HepG2 (cell line): Measurements from ENCODE around the gene CKB. TPM values are rescaled to one million over a fixed set of nuclear protein-coding genes. Genes with fewer than 3 reads are reported as not detected.

Source experiments
- ARID4A ChIP-seq: sonication (generic); formaldehyde crosslinking; IDR thresholded peaks from 2 replicates; pipeline ENCODE4 v1.5.0; 2020; ENCODE audit warnings: mild to moderate bottlenecking, missing genetic modification reagents, borderline replicate concordance
- GABPB1 ChIP-seq: IDR thresholded peaks from 2 replicates; pipeline ENCODE4 v1.6.1; 2016; ENCODE audit warnings: mild to moderate bottlenecking, missing genetic modification reagents, moderate library complexity, missing compliant biosample characterization
- IRF2 ChIP-seq: IDR thresholded peaks from 2 replicates; pipeline ENCODE4 v1.6.1; 2018; ENCODE audit warnings: missing genetic modification reagents, missing compliant biosample characterization
- MTF2 ChIP-seq: sonication (generic); formaldehyde crosslinking; IDR thresholded peaks from 2 replicates; pipeline ENCODE4 v1.5.0; 2020; ENCODE audit warnings: missing genetic modification reagents, borderline replicate concordance
- MXI1 ChIP-seq: IDR thresholded peaks from 3 replicates; pipeline ENCODE4 v1.6.1; 2012; ENCODE audit warnings: low read depth, low read length, inconsistent platforms, borderline replicate concordance
- NR2F6 ChIP-seq, 2 experiments: IDR thresholded peaks; 2 replicates each; pipeline ENCODE4 v1.6.1; 2016; ENCODE audit warnings: antibody characterized with exemption in 1 of 2, mild to moderate bottlenecking in 1 of 2
- RNF2 ChIP-seq: fragments of 450-650 bp; conservative IDR thresholded peaks from 2 replicates; pipeline ENCODE4 v1.6.1; 2016; ENCODE audit warnings: low read depth
- SOX5 ChIP-seq: IDR thresholded peaks from 2 replicates; pipeline ENCODE4 v1.6.1; 2016; ENCODE audit warnings: borderline replicate concordance
- ZBTB3 ChIP-seq: sonication (generic); formaldehyde crosslinking; IDR thresholded peaks from 2 replicates; pipeline ENCODE4 v1.4.0; 2020; ENCODE audit warnings: low read depth, mild to moderate bottlenecking, moderate library complexity, missing genetic modification reagents, borderline replicate concordance
- ZFP36L1 ChIP-seq: sonication (generic); formaldehyde crosslinking; IDR thresholded peaks from 2 replicates; pipeline ENCODE4 v1.8.0; 2022; ENCODE audit warnings: mild to moderate bottlenecking, missing genetic modification reagents, moderate library complexity
- ZNF30 ChIP-seq: sonication (generic); formaldehyde crosslinking; IDR thresholded peaks from 2 replicates; pipeline ENCODE4 v1.5.0; 2020; ENCODE audit warnings: mild to moderate bottlenecking, missing genetic modification reagents
- ZNF430 ChIP-seq: sonication (generic); formaldehyde crosslinking; IDR thresholded peaks from 2 replicates; pipeline ENCODE4 v1.9.0; 2021; ENCODE audit warnings: mild to moderate bottlenecking, missing genetic modification reagents
- ZNF788 ChIP-seq: sonication (generic); formaldehyde crosslinking; IDR thresholded peaks from 2 replicates; pipeline ENCODE4 v1.5.0; 2020; ENCODE audit warnings: mild to moderate bottlenecking, missing genetic modification reagents, borderline replicate concordance
- ZSCAN21 ChIP-seq: sonication (generic); formaldehyde crosslinking; IDR thresholded peaks from 2 replicates; pipeline ENCODE4 v1.8.0; 2022; ENCODE audit warnings: mild to moderate bottlenecking, missing genetic modification reagents, moderate library complexity, borderline replicate concordance
- polyA plus RNA-seq, 8 experiments: library from polyadenylated mRNA; depleted of rRNA in 3 of 8; stranded (reverse) in 7 of 8; unstranded in 1 of 8; fragments of >200 nt; fragmentation: Illumina TruSeq in 4 of 8; extraction: Trizol in 4 of 8; gene quantifications; 2 replicates each; pipeline versions ENCODE4 v1.2.1 to v1.2.3, GENCODE V29; 2011 to 2016; ENCODE audit warnings: low read depth in 4 of 8, missing spikeins in 1 of 8, mixed read lengths in 1 of 8; ENCODE audit not compliant: insufficient read depth in 1 of 8
- total RNA-seq, 5 experiments: library from RNA; depleted of rRNA; stranded (reverse); fragments of >200 nt; fragmentation: Illumina TruSeq; extraction: Trizol; gene quantifications; 2 replicates each; pipeline ENCODE4 v1.2.3, GENCODE V29; 2016; ENCODE audit warnings: low read depth in 1 of 5
- TF ChIP-seq, protein P1 (sequence below): sonication (generic); formaldehyde crosslinking; IDR thresholded peaks from 2 replicates; pipeline ENCODE4 v1.4.0; 2020; ENCODE audit warnings: missing genetic modification reagents, borderline replicate concordance
- TF ChIP-seq, protein P2 (sequence below): IDR thresholded peaks from 2 replicates; pipeline ENCODE4 v1.6.1; 2018; ENCODE audit warnings: missing genetic modification reagents
- TF ChIP-seq, protein P3 (sequence below): sonication (generic); formaldehyde crosslinking; IDR thresholded peaks from 2 replicates; pipeline ENCODE4 v1.4.0; 2020; ENCODE audit warnings: missing genetic modification reagents
- TF ChIP-seq, protein P4 (sequence below): sonication (generic); formaldehyde crosslinking; IDR thresholded peaks from 2 replicates; pipeline ENCODE4 v1.4.0; 2020; ENCODE audit warnings: missing genetic modification reagents

The CKB gene
- total and polyA plus RNA-seq, 2 of the 13 experiments (the other 11 are each of a cell fraction or from before 2014, with no cell fraction given) = 82.3 to 217 TPM

GRCh38 chr14:103543721-103544387 lies 21.2 kb upstream of the CKB start (continued):
- TF ChIP-seq, protein P1, sequence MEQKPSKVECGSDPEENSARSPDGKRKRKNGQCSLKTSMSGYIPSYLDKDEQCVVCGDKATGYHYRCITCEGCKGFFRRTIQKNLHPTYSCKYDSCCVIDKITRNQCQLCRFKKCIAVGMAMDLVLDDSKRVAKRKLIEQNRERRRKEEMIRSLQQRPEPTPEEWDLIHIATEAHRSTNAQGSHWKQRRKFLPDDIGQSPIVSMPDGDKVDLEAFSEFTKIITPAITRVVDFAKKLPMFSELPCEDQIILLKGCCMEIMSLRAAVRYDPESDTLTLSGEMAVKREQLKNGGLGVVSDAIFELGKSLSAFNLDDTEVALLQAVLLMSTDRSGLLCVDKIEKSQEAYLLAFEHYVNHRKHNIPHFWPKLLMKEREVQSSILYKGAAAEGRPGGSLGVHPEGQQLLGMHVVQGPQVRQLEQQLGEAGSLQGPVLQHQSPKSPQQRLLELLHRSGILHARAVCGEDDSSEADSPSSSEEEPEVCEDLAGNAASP (CRISPR knock-in tag) = no peak
- TF ChIP-seq NR2F6 (IDR thresholded peaks at IDR 0.05) (no peak), NR2F6 (CRISPR knock-in tag; IDR thresholded peaks at IDR 0.05) (no peak), SOX5 (CRISPR knock-in tag) (peak; percentile 33; the same call in 1 of the 2 replicates), MTF2 (no peak), GABPB1 (CRISPR knock-in tag) (peak; percentile 43; the same call in 1 of the 2 replicates), ARID4A (peak; percentile 15; the same call in 1 of the 2 replicates), ZFP36L1 (CRISPR knock-in tag) (0 out of 2 replicates have a peak, but pooled peaks have one; percentile 63), ZNF430 (CRISPR knock-in tag) (no peak), ZSCAN21 (CRISPR knock-in tag) (peak; percentile 34; the same call in 1 of the 2 replicates), RNF2 (peak; percentile 58; the same call in 1 of the 2 replicates), ZNF788 (CRISPR knock-in tag) (no peak), ZNF30 (no peak), ZBTB3 (CRISPR knock-in tag) (no peak), IRF2 (CRISPR knock-in tag) (0 out of 2 replicates have a peak, but pooled peaks have one; percentile 17), MXI1 (0 out of 3 replicates have a peak, but pooled peaks have one; percentile 20)
- TF ChIP-seq, protein P2, sequence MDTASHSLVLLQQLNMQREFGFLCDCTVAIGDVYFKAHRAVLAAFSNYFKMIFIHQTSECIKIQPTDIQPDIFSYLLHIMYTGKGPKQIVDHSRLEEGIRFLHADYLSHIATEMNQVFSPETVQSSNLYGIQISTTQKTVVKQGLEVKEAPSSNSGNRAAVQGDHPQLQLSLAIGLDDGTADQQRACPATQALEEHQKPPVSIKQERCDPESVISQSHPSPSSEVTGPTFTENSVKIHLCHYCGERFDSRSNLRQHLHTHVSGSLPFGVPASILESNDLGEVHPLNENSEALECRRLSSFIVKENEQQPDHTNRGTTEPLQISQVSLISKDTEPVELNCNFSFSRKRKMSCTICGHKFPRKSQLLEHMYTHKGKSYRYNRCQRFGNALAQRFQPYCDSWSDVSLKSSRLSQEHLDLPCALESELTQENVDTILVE = no peak
- TF ChIP-seq, protein P3, sequence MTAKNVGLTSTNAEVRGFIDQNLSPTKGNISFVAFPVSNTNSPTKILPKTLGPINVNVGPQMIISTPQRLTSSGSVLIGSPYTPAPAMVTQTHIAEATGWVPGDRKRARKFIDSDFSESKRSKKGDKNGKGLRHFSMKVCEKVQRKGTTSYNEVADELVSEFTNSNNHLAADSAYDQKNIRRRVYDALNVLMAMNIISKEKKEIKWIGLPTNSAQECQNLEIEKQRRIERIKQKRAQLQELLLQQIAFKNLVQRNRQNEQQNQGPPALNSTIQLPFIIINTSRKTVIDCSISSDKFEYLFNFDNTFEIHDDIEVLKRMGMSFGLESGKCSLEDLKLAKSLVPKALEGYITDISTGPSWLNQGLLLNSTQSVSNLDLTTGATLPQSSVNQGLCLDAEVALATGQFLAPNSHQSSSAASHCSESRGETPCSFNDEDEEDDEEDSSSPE (CRISPR knock-in tag) = no peak
- TF ChIP-seq, protein P4, sequence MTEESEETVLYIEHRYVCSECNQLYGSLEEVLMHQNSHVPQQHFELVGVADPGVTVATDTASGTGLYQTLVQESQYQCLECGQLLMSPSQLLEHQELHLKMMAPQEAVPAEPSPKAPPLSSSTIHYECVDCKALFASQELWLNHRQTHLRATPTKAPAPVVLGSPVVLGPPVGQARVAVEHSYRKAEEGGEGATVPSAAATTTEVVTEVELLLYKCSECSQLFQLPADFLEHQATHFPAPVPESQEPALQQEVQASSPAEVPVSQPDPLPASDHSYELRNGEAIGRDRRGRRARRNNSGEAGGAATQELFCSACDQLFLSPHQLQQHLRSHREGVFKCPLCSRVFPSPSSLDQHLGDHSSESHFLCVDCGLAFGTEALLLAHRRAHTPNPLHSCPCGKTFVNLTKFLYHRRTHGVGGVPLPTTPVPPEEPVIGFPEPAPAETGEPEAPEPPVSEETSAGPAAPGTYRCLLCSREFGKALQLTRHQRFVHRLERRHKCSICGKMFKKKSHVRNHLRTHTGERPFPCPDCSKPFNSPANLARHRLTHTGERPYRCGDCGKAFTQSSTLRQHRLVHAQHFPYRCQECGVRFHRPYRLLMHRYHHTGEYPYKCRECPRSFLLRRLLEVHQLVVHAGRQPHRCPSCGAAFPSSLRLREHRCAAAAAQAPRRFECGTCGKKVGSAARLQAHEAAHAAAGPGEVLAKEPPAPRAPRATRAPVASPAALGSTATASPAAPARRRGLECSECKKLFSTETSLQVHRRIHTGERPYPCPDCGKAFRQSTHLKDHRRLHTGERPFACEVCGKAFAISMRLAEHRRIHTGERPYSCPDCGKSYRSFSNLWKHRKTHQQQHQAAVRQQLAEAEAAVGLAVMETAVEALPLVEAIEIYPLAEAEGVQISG (CRISPR knock-in tag) = 0 out of 2 replicates have a peak, but pooled peaks have one; percentile 18
